GOT3 (cell line): ENCODE measurements around the gene FTO.
"Not testable (repeated sequence)": the region's sequence is repeated elsewhere in the genome, so short reads cannot be mapped to it uniquely, and the experiment has no call there.

ENCODE experiments used
- DNase-seq: peaks from one replicate; lab custom pipeline; 2025; ENCODE audit warnings: mixed read lengths; lab: John Stamatoyannopoulos, UW

FTO gene

DNA sequence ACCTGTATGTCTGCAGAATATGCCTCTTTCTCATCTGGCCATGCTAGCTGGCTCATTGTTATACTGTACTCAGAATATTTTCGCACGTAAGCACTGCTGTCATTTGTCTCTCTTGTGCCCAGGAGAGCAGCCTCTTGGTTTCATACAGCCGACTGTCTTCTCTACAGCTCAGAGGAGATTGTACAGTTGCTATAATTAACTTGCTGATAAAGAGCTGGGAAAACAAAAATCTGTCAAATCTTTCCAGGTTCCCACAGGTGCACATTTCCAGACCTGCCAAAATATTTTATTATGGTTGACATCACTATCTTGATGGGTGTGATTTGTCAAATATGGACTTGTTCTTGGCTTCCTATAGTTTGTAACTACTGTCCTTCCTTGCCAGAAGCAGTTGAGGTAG is 122.7 kb downstream of the FTO start:
- no peak for DNase-seq

DNA sequence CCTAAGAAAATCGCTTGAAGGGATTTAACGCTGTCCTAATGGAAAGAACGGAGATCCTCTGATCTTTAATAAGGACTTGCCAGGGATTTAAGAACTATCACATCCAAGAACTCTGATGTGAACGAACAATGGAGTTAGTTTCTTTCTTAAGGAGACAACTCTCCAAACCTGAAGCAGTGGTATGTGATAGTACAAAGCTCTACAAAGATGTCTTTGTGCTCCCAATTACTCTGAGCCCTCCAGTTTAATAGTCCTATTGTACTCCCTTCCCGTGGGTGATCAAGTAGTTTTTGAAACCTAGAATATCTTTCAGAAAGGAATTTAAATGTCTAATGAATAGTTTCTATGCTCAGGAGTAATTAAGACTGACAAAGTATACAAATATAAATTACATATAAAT is 123.8 kb downstream of the FTO start:
- DNase-seq: no peak

- no peak for DNase-seq
Observed at GRCh38 chr16:53829186-53829747, 125.3 kb downstream of the FTO start.

- no peak for DNase-seq
Observed at GRCh38 chr16:53832896-53833544, 129.1 kb downstream of the FTO start.

DNA sequence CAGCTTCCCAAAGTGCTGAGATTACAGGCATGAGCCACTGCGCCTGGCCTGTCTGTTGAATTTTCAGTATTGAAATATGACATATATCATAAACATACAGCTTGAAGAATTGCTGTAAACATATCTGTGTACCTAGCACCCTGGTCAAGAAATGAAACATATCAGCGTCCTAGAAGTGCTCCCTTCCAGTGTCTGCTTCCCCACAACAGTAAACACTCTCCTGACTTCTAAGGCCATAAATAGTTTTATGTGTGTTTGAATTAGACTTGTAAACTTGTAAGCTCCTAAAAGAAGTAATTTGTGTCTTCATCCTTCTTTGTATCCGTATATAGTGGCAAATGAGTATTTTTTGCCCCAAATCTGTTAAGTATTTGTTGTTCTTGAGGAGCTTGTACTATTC is 132.2 kb downstream of the FTO start:
- DNase-seq: no peak

DNA sequence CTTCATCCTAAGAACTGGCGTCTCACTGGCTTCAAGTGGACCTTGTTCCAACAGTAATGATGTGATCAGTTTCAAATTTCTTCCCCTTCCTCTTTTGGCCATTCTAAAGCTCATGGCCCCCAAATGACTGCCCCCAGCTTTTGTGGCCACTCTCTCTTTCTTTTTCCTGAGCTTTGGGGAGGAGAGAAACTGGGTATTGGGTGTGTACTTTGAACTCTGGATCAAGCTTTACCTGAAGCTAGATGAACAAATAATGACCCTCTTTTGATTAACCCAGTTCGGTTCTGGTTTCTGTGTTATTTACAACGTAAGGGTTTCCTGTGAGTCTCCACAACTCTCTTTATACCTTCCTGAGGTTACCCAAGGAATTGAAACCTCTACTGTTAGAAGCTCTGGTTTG is 132.7 kb downstream of the FTO start:
- DNase-seq: no peak

DNA sequence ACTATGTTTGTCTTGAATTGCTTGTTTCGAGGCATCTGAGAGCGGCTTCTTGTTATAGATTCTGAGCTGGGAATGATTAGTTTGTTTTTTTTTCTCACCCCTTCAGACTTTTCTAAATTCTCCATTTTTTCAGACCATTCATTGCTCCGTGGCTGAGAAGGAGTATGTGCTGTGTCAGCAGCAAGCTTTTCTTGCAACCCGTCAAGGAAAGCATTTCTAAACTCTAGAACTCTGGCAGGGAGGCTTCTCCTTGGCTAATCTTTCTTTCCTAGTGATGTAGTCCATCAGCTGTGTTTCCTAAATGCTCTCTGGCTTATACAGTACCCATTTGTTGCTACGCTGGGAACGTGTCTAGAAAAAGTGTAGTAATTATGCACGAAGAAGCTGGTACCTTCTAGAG is 133.5 kb downstream of the FTO start:
- DNase-seq: no peak

- no peak for DNase-seq
Observed at GRCh38 chr16:53839150-53839549, 135.2 kb downstream of the FTO start.

GRCh38 chr16:53840456-53840855 is 136.5 kb downstream of the FTO start:
- no peak for DNase-seq

DNA sequence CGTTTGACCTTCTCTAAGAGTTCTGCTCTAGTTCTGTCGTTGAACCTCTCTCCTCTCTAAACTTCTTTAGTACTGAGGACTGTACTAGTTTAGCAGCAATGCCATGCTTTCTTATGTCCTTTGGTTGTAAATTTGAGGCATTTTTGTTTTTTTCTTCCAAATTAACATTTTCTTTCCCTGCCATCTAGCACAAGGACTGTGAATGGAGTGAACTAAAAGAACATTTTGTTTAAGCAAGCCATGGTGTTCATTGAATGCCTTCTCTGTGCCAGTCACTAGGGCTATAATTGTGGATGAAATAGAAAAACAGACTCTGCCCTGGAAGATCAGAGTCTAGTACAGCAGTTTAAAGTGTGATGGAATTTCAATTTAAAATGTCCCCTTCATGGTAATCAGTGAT is 137.9 kb downstream of the FTO start:
- no peak for DNase-seq

DNA sequence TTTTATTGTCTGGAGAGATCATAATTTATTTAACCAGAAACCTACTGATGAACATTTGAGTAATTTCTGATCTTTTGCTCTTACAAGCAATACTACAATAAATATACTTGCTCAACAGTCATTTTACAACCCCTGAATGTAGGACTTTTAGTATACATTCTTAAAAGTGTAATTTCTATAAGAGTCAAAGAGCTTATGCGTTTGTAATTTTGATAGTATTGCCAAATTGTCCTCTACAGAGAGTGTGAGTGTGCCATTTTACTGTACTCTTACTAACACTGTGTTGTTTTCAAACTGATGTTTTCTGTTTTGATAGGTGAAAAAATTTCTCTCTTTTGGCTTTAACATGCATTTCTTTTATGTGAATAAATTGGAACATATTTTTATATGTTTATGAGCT is 139.1 kb downstream of the FTO start:
- DNase-seq: no peak

DNA sequence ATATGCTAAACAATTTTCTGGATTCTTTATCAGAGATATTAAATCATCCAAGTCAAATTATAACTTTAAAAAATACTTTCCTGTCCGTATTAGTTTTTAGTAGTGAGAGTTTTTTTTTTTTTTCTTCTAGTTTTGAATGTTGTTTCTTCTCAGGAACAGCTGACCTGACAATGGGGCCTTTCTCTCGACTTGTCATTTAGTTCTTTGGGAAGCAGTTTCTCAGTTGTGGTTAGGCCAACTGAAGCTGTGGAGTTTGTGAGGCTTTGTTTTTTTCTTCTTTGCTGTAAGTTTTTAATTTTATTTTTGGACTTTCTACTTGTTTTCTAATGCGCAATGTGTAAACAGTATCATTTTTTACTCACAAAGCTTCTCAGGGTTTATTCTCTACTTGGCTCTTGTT is 140.8 kb downstream of the FTO start:
- no peak for DNase-seq

GRCh38 chr16:53846549-53846948 is 142.6 kb downstream of the FTO start:
- DNase-seq: not testable (repeated sequence)

DNA sequence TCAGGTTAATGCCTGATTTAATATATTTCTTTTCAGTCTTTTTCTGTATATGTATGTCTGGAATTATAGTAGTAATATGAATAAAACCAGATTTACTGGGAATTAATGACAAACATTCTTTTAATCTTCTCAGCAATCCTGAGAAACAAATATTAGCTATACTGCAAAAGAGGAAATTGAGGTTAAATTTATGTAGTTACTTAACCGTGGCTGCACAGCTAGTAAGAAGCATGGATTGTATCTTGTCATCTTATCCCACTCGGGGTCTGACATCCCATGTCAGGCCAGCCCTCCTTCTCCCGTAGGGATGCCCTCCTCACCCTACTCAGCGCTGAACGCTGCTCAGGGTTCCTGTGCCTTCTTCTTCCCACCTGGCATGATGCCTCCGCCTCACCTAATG is 143.0 kb downstream of the FTO start:
- no peak for DNase-seq

GRCh38 chr16:53848277-53848942 is 144.5 kb downstream of the FTO start:
- no peak for DNase-seq

DNA sequence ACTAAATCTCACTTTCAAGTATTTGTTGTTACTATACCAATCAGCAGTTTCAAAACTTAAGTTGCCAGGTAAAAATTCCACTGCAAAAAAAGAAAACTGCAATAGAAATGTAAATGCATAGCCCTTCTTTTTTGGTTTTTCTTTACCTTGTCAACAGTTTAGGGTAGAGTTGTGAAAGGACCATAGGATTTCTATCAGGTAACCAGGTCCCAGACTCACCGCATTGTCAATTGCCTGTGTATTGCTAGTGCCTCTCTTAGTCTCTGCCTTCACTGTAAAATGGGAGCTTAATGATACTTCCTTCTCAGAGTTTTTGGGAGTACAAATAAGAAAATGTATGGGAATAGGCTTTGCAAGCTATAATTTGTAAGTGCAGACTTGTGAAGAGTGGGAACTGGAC is 145.0 kb downstream of the FTO start:
- no peak for DNase-seq

GRCh38 chr16:53849585-53849984 is 145.6 kb downstream of the FTO start:
- DNase-seq: no peak

- DNase-seq: no peak
Observed at GRCh38 chr16:53849994-53850393, 146.0 kb downstream of the FTO start.

- no peak for DNase-seq
Observed at GRCh38 chr16:53852678-53853077, 148.7 kb downstream of the FTO start.

DNA sequence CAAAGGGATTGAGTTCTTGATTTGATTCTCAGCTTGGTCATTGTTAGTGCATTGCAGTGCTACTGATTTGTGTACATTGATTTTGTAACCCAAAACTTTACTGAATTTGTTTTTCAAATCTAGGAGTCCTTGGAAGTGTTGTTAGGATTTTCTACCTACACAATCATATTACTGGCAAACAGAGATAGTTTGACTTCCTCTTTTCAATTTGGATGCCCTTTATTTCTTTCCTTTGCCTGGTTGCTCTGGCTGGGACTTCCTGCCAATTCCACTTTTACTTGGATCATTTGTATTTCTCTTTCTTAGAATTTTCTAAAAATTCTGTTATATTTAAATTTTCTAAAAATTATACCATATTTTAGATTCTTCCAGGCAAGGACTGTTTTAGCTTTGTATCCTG is 151.1 kb downstream of the FTO start:
- no peak for DNase-seq

GRCh38 chr16:53855511-53855910 is 151.6 kb downstream of the FTO start:
- no peak for DNase-seq

- DNase-seq: no peak
Observed at GRCh38 chr16:53859995-53860540, 156.1 kb downstream of the FTO start.

DNA sequence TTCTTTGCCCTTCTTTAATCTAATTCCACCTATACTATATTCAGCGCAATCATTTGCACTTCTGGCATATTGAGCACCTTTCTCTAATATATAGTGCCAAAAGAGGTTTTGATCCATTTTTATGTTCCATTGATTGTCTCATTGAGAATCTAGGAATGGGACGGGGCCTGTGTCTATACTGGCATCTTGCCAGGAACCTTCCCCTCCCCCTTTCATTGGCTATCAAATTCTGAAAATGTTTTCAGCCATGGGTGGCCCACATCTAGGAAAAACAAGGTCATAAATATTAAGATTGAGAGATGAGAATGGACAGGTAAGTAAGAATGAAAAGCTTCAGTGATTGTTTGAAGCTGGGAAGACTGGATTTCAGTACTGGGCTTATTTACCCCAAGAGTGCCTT is 159.9 kb downstream of the FTO start:
- no peak for DNase-seq
